Measurements from ENCODE around the gene PON1. TPM values are rescaled to one million over a fixed set of nuclear protein-coding genes. Genes with fewer than 3 reads are reported as not detected.

PON1 gene
- total and polyA plus RNA-seq, 2 experiments from 2014 or later, result 0.69 to 1.2 TPM

DNA sequence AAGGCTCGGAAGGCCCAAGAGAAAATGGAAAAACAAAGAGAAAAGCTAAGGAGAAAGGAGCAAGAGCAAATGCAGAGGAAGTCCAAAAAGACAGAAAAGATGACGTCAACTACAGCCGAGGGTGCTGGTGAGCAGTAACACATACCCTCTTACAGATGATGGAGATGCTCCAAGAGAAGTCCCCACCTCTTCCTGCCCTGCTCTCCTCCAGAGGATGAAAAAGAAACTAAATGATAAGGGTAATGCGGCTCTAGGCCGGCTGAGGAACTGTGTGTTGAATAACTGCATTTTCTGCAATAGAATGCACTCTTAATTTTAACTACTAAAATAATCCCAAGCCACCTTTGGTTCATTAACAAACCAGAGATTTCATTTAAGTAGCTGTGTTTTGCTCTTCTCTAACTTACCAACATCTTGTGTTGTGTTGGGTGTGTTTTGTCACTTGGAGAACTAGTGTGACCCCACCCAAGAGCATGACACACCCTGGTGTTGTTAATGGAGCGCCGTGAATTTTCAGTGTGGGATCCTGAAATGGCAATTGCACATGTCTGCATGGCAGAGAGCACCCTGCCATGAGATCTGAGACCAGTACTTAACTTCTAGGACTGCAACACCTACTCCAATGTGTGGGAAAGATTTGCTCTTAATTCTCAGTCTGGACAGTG lies 34.0 kb downstream of the PON1 start (continued):
- TF ChIP-seq REST (IDR thresholded peaks at IDR 0.05; ENCODE audit: unreplicated experiment) (no peak), NANOG (IDR thresholded peaks at IDR 0.05; ENCODE audit: borderline replicate concordance) (no peak), POLR2AphosphoS5 (IDR thresholded peaks at IDR 0.05; ENCODE audit: low read depth) (no peak), CTCF (conservative IDR thresholded peaks at IDR 0.05; ENCODE audit: low read depth in 2 of 2) (no peak)

- H3K9me3 Mint-ChIP-seq, result no peaks in the 10 kb centered on the region
- H3K4me1 ChIP-seq (ENCODE audit: insufficient read depth), result 0 out of 2 replicates have a peak, but pooled peaks cover 7% of the 10 kb centered on the region
- peaks cover 10% of the 10 kb centered on the region for H3K4me1 Mint-ChIP-seq
- no peaks in the 10 kb centered on the region for H3F3A ChIP-seq (replicated peaks; ENCODE audit: low read depth)
- no peaks in the 10 kb centered on the region for H3K27me3 Mint-ChIP-seq (ENCODE audit: insufficient read depth, low read depth, poor library complexity)
- H3K9me2 ChIP-seq (ENCODE audit: insufficient read depth), result no peaks in the 10 kb centered on the region; the same call in 1 of the 2 replicates
- H3K36me3 ChIP-seq (ENCODE audit: insufficient read depth), result peaks cover 5% of the 10 kb centered on the region; the same call in 1 of the 2 replicates
- peaks cover 8% of the 10 kb centered on the region for H3K36me3 Mint-ChIP-seq (ENCODE audit: low read depth)
- no peak overlapping the region for H3K4me2 ChIP-seq
- no peaks in the 10 kb centered on the region for H4K20me1 ChIP-seq (replicated peaks; ENCODE audit: insufficient read depth)
- no peak overlapping the region for H2AFZ ChIP-seq
- H3K79me2 ChIP-seq (replicated peaks; ENCODE audit: insufficient read depth), result no peaks in the 10 kb centered on the region
- no peak overlapping the region for H3K27ac ChIP-seq (ENCODE audit: low read depth)
- DNase-seq (ENCODE audit: low spot score), result no peak
- H3K4me3 ChIP-seq, result no peak overlapping the region
- no peaks in the 10 kb centered on the region for H3K27me3 ChIP-seq (ENCODE audit: insufficient read depth)
- H3K27ac Mint-ChIP-seq, result no peak overlapping the region
- no peak for ATAC-seq
- no peak overlapping the region for H3K4me3 Mint-ChIP-seq
- TF ChIP-seq EZH2phosphoT487 (IDR thresholded peaks at IDR 0.05; ENCODE audit: unreplicated experiment) (no peak), ZNF462 (CRISPR knock-in tag; IDR thresholded peaks at IDR 0.05) (no peak), CTCF (conservative IDR thresholded peaks at IDR 0.05; ENCODE audit: low read depth in 2 of 2) (no peak), ZNF331 (CRISPR knock-in tag; IDR thresholded peaks at IDR 0.05; ENCODE audit: low read depth) (no peak)
Measured at GRCh38 chr7:95286096-95286495, 38.2 kb downstream of the PON1 start.
